Osteoblast (primary cell): ENCODE data around the gene CTCFL. TPM values are rescaled to one million over a fixed set of nuclear protein-coding genes. Genes with fewer than 3 reads are reported as not detected.

Experiments used
- DNase-seq: peaks from one replicate; pipeline ENCODE4 v3.0.0; 2011; ENCODE audit warnings: low spot score, mixed read lengths; ENCODE audit not compliant: insufficient read length; ENCODE audit errors: missing footprints
- H2AFZ ChIP-seq: 2 replicates; pipeline ENCODE4 v1.6.0; 2011; ENCODE audit warnings: mild to moderate bottlenecking, low read length
- H3K27ac ChIP-seq: 2 replicates; pipeline ENCODE4 v1.5.1; 2011; ENCODE audit warnings: mild to moderate bottlenecking, low read depth, low read length, moderate library complexity
- H3K27me3 ChIP-seq: 2 replicates; pipeline ENCODE4 v1.6.0; 2012; ENCODE audit warnings: mild to moderate bottlenecking, control low read depth, inconsistent platforms, low read length, moderate library complexity; ENCODE audit not compliant: insufficient read depth
- H3K36me3 ChIP-seq: 2 replicates; pipeline ENCODE4 v1.5.1; 2011; ENCODE audit warnings: mild to moderate bottlenecking, low read length, control low read depth, moderate library complexity; ENCODE audit not compliant: insufficient read depth
- H3K4me1 ChIP-seq: 2 replicates; pipeline ENCODE4 v1.5.1; 2011; ENCODE audit warnings: mild to moderate bottlenecking, low read length, control low read depth, moderate library complexity; ENCODE audit not compliant: insufficient read depth
- H3K4me2 ChIP-seq: 2 replicates; pipeline ENCODE4 v1.6.0; 2011; ENCODE audit warnings: mild to moderate bottlenecking, low read length; ENCODE audit not compliant: insufficient read depth
- H3K4me3 ChIP-seq: fragments of 200-600 bp; sonication (generic); 3 replicates; pipeline ENCODE4 v1.5.1; 2012; ENCODE audit warnings: mild to moderate bottlenecking, low read length, inconsistent platforms; ENCODE audit not compliant: insufficient read depth
- H3K79me2 ChIP-seq: 2 replicates; pipeline ENCODE4 v1.6.0; 2012; ENCODE audit warnings: mild to moderate bottlenecking, low read length, control low read depth, inconsistent platforms; ENCODE audit not compliant: insufficient read depth
- H3K9me3 ChIP-seq: 2 replicates; pipeline ENCODE4 v1.5.1; 2011; ENCODE audit warnings: low read depth, low read length, control low read depth
- H4K20me1 ChIP-seq: 2 replicates; pipeline ENCODE4 v1.6.0; 2012; ENCODE audit warnings: mild to moderate bottlenecking, low read length, control low read depth; ENCODE audit not compliant: insufficient read depth
- CTCF ChIP-seq: IDR thresholded peaks from 2 replicates; pipeline ENCODE4 v1.5.1; 2011; ENCODE audit warnings: mild to moderate bottlenecking, low read depth, low read length, moderate library complexity; ENCODE audit errors: extremely low read depth
- total RNA-seq: library from RNA; depleted of rRNA; stranded (reverse); fragments of >200 nt; gene quantifications from 2 replicates; pipeline ENCODE4 v1.2.3, GENCODE V29; 2012

CTCFL gene
- total RNA-seq, 1 donor: not detected

- Histone ChIP-seq H3K4me3 (no peak overlapping the region), H2AFZ (no peak overlapping the region), H4K20me1 (no peaks in the 10 kb centered on the region), H3K27ac (no peak overlapping the region), H3K79me2 (no peaks in the 10 kb centered on the region), H3K36me3 (no peaks in the 10 kb centered on the region), H3K27me3 (peaks cover 5% of the 10 kb centered on the region), H3K9me3 (no peaks in the 10 kb centered on the region), H3K4me2 (no peak overlapping the region), H3K4me1 (no peaks in the 10 kb centered on the region)
- no peak for TF ChIP-seq CTCF
- DNase-seq: no peak
Measured at GRCh38 chr20:57528148-57528547, 3.2 kb upstream of the CTCFL start.

GRCh38 chr20:57527728-57528127, 2.8 kb upstream of the CTCFL start:
- Histone ChIP-seq H3K27ac (no peak overlapping the region), H3K27me3 (peaks cover 5% of the 10 kb centered on the region), H4K20me1 (no peaks in the 10 kb centered on the region), H3K4me3 (no peak overlapping the region), H3K36me3 (no peaks in the 10 kb centered on the region), H2AFZ (no peak overlapping the region), H3K4me2 (no peak overlapping the region), H3K4me1 (no peaks in the 10 kb centered on the region), H3K79me2 (no peaks in the 10 kb centered on the region), H3K9me3 (no peaks in the 10 kb centered on the region)
- no peak for TF ChIP-seq CTCF
- DNase-seq: no peak

- H3K27me3 ChIP-seq: peaks cover 4% of the 10 kb centered on the region
- no peak overlapping the region for H2AFZ ChIP-seq
- H3K36me3 ChIP-seq: no peaks in the 10 kb centered on the region
- no peak overlapping the region for H3K4me3 ChIP-seq
- H3K9me3 ChIP-seq: no peaks in the 10 kb centered on the region
- H3K79me2 ChIP-seq: no peaks in the 10 kb centered on the region
- H3K4me2 ChIP-seq: no peak overlapping the region
- H3K4me1 ChIP-seq: no peaks in the 10 kb centered on the region
- no peaks in the 10 kb centered on the region for H4K20me1 ChIP-seq
- no peak for TF ChIP-seq CTCF
- DNase-seq: no peak
- H3K27ac ChIP-seq: no peak overlapping the region
Measured at GRCh38 chr20:57526885-57527460, 2.0 kb upstream of the CTCFL start.

- H3K9me3 ChIP-seq: no peaks in the 10 kb centered on the region
- no peak overlapping the region for H3K27ac ChIP-seq
- peaks cover 5% of the 10 kb centered on the region for H3K27me3 ChIP-seq
- H2AFZ ChIP-seq: no peak overlapping the region
- H4K20me1 ChIP-seq: no peaks in the 10 kb centered on the region
- no peak overlapping the region for H3K4me3 ChIP-seq
- DNase-seq: no peak
- TF ChIP-seq CTCF: no peak
- no peaks in the 10 kb centered on the region for H3K79me2 ChIP-seq
- H3K4me2 ChIP-seq: no peak overlapping the region
- no peaks in the 10 kb centered on the region for H3K36me3 ChIP-seq
- no peaks in the 10 kb centered on the region for H3K4me1 ChIP-seq
Measured at GRCh38 chr20:57526087-57526884, 1.3 kb upstream of the CTCFL start.
